ENCODE results near the gene DDI1. TPM values are rescaled to one million over a fixed set of nuclear protein-coding genes. Genes with fewer than 3 reads are reported as not detected.

Gene DDI1
- total and polyA plus RNA-seq, 2 of the 13 experiments (the other 11 are each of a cell fraction or from before 2014, with no cell fraction given) = not detected

DNA sequence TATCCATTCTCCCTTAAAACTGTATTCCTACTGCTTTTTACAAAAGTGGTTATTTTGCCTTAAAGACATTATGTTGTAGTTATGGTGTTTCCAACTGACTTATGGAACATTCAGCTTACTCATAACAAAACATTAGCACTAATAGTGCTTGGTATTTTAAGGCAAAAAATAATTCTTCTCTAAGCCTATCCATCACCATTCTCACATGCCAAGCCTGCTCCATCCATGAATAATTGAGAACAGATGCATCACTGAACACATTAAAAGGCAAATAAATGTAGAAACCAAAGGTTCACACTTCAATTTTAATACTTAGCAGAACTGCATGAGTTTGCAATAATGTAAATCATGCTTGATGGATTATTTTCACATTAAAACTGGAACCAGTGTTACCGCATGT, 42.3 kb upstream of the DDI1 start:
- Histone ChIP-seq H3K4me2 (ENCODE audit: low read depth, low read length) (no peak overlapping the region), H3K36me3 (replicated peaks in 1 of 2; ENCODE audit: control insufficient read depth in 1 of 2, insufficient read depth in 2 of 2, low read length in 2 of 2) (no peaks in the 10 kb centered on the region), H3K4me3 (replicated peaks in 1 of 3; ENCODE audit: insufficient read depth in 1 of 3, low read depth in 2 of 3, low read length in 3 of 3) (no peak overlapping the region), H3K9me3 (ENCODE audit: low read length) (no peaks in the 10 kb centered on the region), H4K20me1 (ENCODE audit: insufficient read depth, low read length) (no peaks in the 10 kb centered on the region), H3K4me1 (ENCODE audit: insufficient read depth, low read length) (no peaks in the 10 kb centered on the region), H3K79me2 (ENCODE audit: insufficient read depth, low read length) (no peaks in the 10 kb centered on the region), H3K27me3 (ENCODE audit: control insufficient read depth in 1 of 2, insufficient read depth in 2 of 2, low read length in 2 of 2) (no peaks in the 10 kb centered on the region), H3K9ac (ENCODE audit: insufficient read depth, low read depth, low read length) (no peak overlapping the region), H3K27ac (ENCODE audit: extremely low read length, insufficient read depth, low read length) (no peak overlapping the region), H2AFZ (ENCODE audit: low read length) (no peak overlapping the region)
- no peak for FAIRE-seq
- CTCF ChIA-PET (ENCODE audit: low intra/inter-chr PET ratio, low total read pairs) = no interaction called here
- POLR2A ChIA-PET = no interaction called here
- in situ Hi-C loops (cut with HindIII; ENCODE audit: extremely low pct_ligation_motif_present, low pct_unique_long_range_greater_than_20kb) (no loop called here), intact Hi-C loops (cut with micrococcal nuclease; ENCODE audit: unreplicated experiment) (no loop called here)
- no peak for TF ChIP-seq SALL2 (CRISPR knock-in tag; IDR thresholded peaks at IDR 0.05)
- TF ChIP-seq, protein P1, sequence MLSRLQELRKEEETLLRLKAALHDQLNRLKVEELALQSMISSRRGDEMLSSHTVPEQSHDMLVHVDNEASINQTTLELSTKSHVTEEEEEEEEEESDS (CRISPR knock-in tag; IDR thresholded peaks at IDR 0.05; ENCODE audit: borderline replicate concordance) = no peak
- TF ChIP-seq ZNF326 (CRISPR knock-in tag; IDR thresholded peaks at IDR 0.05; ENCODE audit: borderline replicate concordance) = no peak
- TF ChIP-seq REPIN1 (CRISPR knock-in tag; IDR thresholded peaks at IDR 0.05; ENCODE audit: borderline replicate concordance, low read depth) = no peak
- no peak for TF ChIP-seq ZBTB40 (IDR thresholded peaks at IDR 0.05)
- TF ChIP-seq ZBTB40 (CRISPR knock-in tag; IDR thresholded peaks at IDR 0.05) = no peak
- TF ChIP-seq NPAS2 (CRISPR knock-in tag; IDR thresholded peaks at IDR 0.05; ENCODE audit: borderline replicate concordance) = no peak
- TF ChIP-seq ZSCAN5A (CRISPR knock-in tag; IDR thresholded peaks at IDR 0.05; ENCODE audit: borderline replicate concordance) = no peak
- no peak for TF ChIP-seq IRF2 (CRISPR knock-in tag; IDR thresholded peaks at IDR 0.05)
- DNase-seq (ENCODE audit: low spot score) = no peak
- ATAC-seq = no peak
- WGBS (ENCODE audit: low lambda C conversion rate) = 43% methylated on average over 1 of the region's 1 CpG
- no TSS peak for BruUV-seq (replicated peaks)
